ENCODE measurements around the gene HOXC10. TPM values are rescaled to one million over a fixed set of nuclear protein-coding genes. Genes with fewer than 3 reads are reported as not detected.

The HOXC10 gene
- polyA plus RNA-seq, 1 donor (not counting 4 experiments of a cell fraction or from before 2014, with no cell fraction given): 14.1 TPM

DNA sequence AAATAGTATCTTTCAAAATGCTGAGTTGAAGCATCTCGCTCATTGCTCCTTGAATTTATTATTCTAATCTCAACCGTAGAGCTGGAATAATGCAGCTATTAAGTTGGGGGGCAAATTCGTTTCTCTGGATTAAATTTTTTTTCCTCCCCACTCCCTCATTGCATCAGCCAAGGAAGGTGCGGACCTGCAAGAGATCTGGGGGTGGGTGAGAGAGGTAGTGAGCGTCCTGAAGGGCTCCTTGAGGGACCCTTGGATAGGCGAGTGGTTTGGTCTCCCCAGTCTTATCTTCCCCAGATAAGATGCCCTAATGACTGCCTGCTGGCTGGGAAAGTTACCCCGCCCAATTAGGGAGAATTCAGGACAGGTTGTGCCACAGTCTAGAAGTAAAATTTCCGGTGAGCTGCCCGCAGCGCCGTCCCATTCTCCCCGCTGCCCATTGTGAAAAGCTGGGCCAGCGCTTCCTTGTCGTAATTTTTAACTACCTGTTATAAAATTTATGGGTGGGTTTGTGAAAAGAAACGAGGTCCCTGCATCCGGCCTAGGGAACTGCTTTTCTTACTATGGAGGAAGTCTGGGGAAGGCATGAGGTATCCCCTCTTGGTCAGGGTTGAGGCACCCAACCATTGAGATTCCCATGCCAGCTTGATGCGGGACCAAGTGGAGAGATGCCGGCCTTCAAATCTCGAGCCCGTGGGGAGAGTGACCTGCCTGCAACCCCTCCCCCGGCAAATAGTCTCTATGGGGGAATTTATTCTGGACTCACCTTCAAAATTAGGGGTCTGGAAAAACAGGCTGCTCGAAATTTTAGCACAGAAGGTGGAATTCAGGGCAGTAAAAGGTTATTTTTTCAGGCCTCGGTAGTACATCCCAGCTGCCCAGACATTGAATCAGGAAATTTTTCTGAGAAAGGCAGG, 30.3 kb downstream of the HOXC10 start:
- Histone ChIP-seq H4K20me1 (ENCODE audit: control insufficient read depth, extremely low read depth, insufficient read depth, low read length) (no peaks in the 10 kb centered on the region), H3K36me3 (ENCODE audit: control insufficient read depth in 2 of 2, extremely low read depth in 1 of 2, insufficient read depth in 2 of 2, low read length in 2 of 2) (no peaks in the 10 kb centered on the region), H3K27ac (ENCODE audit: control insufficient read depth, insufficient read depth, low read length) (no peak overlapping the region), H3K4me3 (ENCODE audit: control insufficient read depth in 2 of 3, extremely low read depth in 1 of 3, insufficient read depth in 2 of 3, low read depth in 1 of 3, low read length in 3 of 3) (no peak overlapping the region), H3K9me1 (ENCODE audit: control insufficient read depth, extremely low read depth, insufficient read depth, low read length) (no peaks in the 10 kb centered on the region), H3K79me2 (ENCODE audit: control insufficient read depth, insufficient read depth, low read length) (peaks cover 31% of the 10 kb centered on the region), H3K9me3 (ENCODE audit: control insufficient read depth, low read depth, low read length) (no peaks in the 10 kb centered on the region), H3K4me1 (ENCODE audit: control insufficient read depth, extremely low read depth, insufficient read depth, low read length) (peaks cover 21% of the 10 kb centered on the region), H3K9ac (ENCODE audit: control insufficient read depth, extremely low read depth, insufficient read depth, low read length) (no peak overlapping the region), H3K27me3 (ENCODE audit: control insufficient read depth, extremely low read depth, insufficient read depth, low read length) (no peaks in the 10 kb centered on the region), H2AFZ (ENCODE audit: control insufficient read depth, low read length) (no peak overlapping the region), H3K4me2 (ENCODE audit: control insufficient read depth, extremely low read depth, insufficient read depth, low read depth, low read length) (no peak overlapping the region)
- TF ChIP-seq, protein P1, sequence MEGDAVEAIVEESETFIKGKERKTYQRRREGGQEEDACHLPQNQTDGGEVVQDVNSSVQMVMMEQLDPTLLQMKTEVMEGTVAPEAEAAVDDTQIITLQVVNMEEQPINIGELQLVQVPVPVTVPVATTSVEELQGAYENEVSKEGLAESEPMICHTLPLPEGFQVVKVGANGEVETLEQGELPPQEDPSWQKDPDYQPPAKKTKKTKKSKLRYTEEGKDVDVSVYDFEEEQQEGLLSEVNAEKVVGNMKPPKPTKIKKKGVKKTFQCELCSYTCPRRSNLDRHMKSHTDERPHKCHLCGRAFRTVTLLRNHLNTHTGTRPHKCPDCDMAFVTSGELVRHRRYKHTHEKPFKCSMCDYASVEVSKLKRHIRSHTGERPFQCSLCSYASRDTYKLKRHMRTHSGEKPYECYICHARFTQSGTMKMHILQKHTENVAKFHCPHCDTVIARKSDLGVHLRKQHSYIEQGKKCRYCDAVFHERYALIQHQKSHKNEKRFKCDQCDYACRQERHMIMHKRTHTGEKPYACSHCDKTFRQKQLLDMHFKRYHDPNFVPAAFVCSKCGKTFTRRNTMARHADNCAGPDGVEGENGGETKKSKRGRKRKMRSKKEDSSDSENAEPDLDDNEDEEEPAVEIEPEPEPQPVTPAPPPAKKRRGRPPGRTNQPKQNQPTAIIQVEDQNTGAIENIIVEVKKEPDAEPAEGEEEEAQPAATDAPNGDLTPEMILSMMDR (optimal IDR thresholded peaks at IDR 0.05 in 1 of 3, IDR thresholded peaks at IDR 0.05 in 1 of 3, conservative IDR thresholded peaks at IDR 0.05 in 1 of 3; ENCODE audit: extremely low read depth in 1 of 3, insufficient read depth in 2 of 3, low read length in 3 of 3): no peak
- no peak for TF ChIP-seq EZH2 (IDR thresholded peaks at IDR 0.05; ENCODE audit: low read length)
- dilution Hi-C loops (cut with MboI; ENCODE audit: extremely low pct_ligation_motif_present, low sequenced_read_pairs): no loop called here
- FAIRE-seq (no peak), DNase-seq (ENCODE audit: low read depth, low spot score) (no peak)

DNA sequence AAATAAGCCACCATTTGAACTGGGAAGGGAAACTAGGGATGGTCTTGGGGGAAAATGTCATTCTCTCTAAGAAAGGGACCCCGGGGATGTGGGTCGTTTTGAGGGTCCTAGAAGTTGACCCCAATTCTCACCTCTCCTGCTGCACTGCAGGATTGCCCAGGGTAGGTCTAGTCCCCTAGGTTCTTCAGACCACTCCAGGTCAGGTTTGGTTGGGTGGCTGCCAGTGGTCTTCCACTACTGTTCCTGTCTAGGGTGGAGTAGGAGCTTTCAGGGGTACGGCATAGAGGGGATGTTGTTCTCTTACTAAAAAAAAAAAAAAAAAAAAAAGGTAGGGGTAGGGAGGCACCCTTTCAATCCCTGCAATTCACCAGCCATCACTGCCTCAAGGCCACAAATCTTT, 31.1 kb downstream of the HOXC10 start:
- H3K9me1 ChIP-seq (ENCODE audit: control insufficient read depth, extremely low read depth, insufficient read depth, low read length): no peaks in the 10 kb centered on the region
- TF ChIP-seq, protein P1 (optimal IDR thresholded peaks at IDR 0.05 in 1 of 3, IDR thresholded peaks at IDR 0.05 in 1 of 3, conservative IDR thresholded peaks at IDR 0.05 in 1 of 3; ENCODE audit: extremely low read depth in 1 of 3, insufficient read depth in 2 of 3, low read length in 3 of 3): no peak
- TF ChIP-seq EZH2 (IDR thresholded peaks at IDR 0.05; ENCODE audit: low read length): no peak
- FAIRE-seq: no peak
- no peaks in the 10 kb centered on the region for H4K20me1 ChIP-seq (ENCODE audit: control insufficient read depth, extremely low read depth, insufficient read depth, low read length)
- peak overlapping the region; percentile 98 for H3K9ac ChIP-seq (ENCODE audit: control insufficient read depth, extremely low read depth, insufficient read depth, low read length)
- peak overlapping the region; percentile 78 for H2AFZ ChIP-seq (ENCODE audit: control insufficient read depth, low read length)
- no peaks in the 10 kb centered on the region for H3K9me3 ChIP-seq (ENCODE audit: control insufficient read depth, low read depth, low read length)
- H3K27ac ChIP-seq (ENCODE audit: control insufficient read depth, insufficient read depth, low read length): peak overlapping the region; percentile 98
- H3K36me3 ChIP-seq (ENCODE audit: control insufficient read depth in 2 of 2, extremely low read depth in 1 of 2, insufficient read depth in 2 of 2, low read length in 2 of 2): no peaks in the 10 kb centered on the region
- no peak for DNase-seq (ENCODE audit: low read depth, low spot score)
- dilution Hi-C loops (cut with MboI; ENCODE audit: extremely low pct_ligation_motif_present, low sequenced_read_pairs): no loop called here
- H3K4me2 ChIP-seq (ENCODE audit: control insufficient read depth, extremely low read depth, insufficient read depth, low read depth, low read length): peak overlapping the region; percentile 94
- H3K27me3 ChIP-seq (ENCODE audit: control insufficient read depth, extremely low read depth, insufficient read depth, low read length): no peaks in the 10 kb centered on the region
- H3K4me3 ChIP-seq (ENCODE audit: control insufficient read depth in 2 of 3, extremely low read depth in 1 of 3, insufficient read depth in 2 of 3, low read depth in 1 of 3, low read length in 3 of 3): peak overlapping the region; percentile 56 to 87 (median 67)
- H3K79me2 ChIP-seq (ENCODE audit: control insufficient read depth, insufficient read depth, low read length): peaks cover 39% of the 10 kb centered on the region
- peaks cover 28% of the 10 kb centered on the region for H3K4me1 ChIP-seq (ENCODE audit: control insufficient read depth, extremely low read depth, insufficient read depth, low read length)

Data from keratinocyte (primary cell).